GM18507 (cell line): ENCODE measurements around the gene GID8.

ENCODE experiments used
- DNase-seq: peaks from one replicate; pipeline ENCODE4 v3.0.0; 2011; ENCODE audit warnings: low read depth; ENCODE audit not compliant: insufficient read length; ENCODE audit errors: extremely low spot score
- FAIRE-seq: peaks from 2 replicates; lab custom pipeline; 2011; peaks lifted over from hg19 to GRCh38; lab: Jason Lieb, UNC

The GID8 gene

DNA sequence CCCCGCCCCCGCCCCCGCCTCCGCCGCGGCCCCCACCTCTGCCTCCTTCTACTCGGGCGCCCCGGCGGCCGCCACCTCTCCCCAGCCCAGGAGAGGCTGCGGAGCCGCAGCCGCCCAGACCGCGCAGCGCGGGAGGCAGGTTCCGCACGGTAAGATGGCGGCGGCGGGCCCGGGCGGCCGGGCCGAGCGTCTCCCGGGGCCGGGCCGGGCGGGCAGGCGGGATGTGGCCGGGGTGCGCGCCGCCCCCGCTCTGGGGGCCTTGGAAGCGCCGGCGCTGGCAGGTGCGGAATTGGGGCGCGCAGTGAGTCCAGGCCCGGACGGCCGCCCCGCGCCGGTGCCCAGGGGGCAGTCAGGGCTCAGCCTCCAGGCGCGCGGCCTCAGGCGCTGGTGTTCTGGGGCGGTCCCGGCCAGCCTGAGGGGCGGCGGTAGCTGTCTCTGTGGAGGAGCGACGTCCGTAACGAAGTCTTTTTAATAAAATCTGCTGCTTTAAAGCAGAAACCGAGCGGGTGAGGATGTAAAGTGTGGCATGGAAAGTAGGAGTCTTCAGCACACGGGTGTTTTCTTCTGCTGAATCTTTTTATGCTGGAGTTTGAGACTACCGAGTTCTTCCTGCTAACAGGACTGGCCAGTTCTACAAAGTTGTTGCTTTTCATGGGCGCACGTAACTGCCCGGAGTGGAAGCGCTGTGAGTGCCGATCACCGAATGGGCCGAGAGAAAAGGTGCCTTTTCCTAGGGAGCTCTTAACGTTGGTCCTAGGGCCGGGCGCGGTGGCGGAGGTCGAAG, at the start of gene GID8:
TSS of gene GID8 (plus strand) at position 43 of the 784 bp plus-strand sequence. CDS start 3,356 bp downstream, outside the sequence.
- no peak for DNase-seq
- no peak for FAIRE-seq

DNA sequence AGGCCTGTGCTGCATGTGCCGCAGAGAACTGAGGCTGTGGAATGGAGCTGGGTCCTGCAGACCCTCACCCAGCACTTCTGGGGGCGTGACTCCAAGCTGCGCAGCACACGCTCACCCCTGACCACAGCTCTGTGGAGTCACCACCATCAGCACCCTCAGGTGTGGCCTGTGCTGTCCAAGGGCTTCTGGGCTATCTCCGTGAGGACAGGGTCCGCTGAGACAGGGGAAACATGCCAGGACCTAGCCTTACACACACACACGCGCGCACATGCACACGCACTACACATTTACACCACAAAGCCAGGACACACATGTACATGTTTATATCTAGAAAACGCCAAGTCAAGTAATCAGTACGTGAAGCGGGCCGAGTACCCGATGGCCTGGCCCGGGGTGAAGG, 49.5 kb upstream of the GID8 start:
- FAIRE-seq (no peak), DNase-seq (no peak)

DNA sequence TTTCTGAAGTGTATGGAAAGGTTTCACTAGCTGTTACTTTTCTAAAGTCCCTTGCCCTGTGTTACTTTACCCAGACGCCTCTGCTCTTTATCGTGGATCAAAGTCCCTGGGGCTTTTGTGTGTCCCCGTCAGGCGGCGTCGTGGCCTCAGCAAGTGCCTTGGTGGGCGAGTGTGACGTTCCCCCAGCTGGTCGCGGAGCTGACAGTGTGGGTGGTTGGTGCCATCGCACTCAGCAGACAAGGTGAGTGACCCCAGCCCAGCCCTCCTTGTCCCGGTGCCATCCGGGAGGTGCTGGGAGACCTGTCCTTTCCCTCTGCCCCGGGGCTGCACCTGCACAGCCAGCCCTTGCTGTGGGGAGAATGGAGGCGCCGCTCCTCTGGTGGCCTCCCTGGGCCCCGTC, 49.0 kb upstream of the GID8 start:
- FAIRE-seq (no peak), DNase-seq (no peak)

- FAIRE-seq, result no peak
Measured at GRCh38 chr20:62889411-62889810, 48.5 kb upstream of the GID8 start.

GRCh38 chr20:62889871-62890270, 48.1 kb upstream of the GID8 start:
- DNase-seq (no peak), FAIRE-seq (no peak)

More at GRCh38 chr20:62889411-62889810, 48.5 kb upstream of the GID8 start:
- no peak for DNase-seq

DNA sequence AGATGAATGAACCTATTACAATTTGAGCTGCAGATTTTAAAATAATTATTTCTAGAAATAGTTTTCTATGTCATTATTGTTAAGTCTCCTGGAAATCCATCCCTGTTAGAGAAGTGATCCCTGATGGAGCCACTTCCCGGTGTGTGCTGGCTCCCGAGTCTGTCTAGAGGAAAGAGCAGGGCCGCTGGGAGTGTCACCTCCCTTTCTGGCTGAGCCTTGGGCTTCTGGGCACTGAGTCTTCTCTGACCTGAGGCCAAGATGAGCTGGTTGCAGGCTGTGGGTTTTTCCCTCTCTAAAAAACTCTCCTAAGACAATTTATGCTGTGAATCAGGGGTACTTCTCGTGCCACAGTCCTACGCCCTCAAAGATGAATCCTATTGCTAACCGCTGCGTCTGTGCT, 47.5 kb upstream of the GID8 start:
- DNase-seq (no peak), FAIRE-seq (no peak)

DNA sequence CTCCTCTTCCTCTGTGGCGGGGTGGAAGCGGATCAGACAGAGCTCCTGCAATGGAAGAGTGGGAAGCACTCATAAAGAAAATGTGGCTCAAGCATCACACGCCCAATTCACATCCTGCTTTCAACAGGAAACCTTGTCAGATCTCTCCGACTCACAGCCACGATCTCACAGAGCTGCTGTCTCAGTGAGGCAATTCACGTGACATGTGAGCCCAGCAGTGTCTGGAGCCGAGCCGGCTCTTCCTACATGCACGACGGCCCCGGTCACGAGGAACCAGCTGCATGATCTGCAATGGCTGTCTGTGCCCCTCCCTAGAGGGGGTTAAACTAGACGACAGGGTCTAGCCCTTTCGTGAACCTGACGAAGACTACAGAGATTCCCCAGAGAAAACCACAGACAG, 46.8 kb upstream of the GID8 start:
- FAIRE-seq (no peak), DNase-seq (no peak)

GRCh38 chr20:62892348-62893304, 45.3 kb upstream of the GID8 start:
- FAIRE-seq, result no peak
- DNase-seq, result no peak

DNA sequence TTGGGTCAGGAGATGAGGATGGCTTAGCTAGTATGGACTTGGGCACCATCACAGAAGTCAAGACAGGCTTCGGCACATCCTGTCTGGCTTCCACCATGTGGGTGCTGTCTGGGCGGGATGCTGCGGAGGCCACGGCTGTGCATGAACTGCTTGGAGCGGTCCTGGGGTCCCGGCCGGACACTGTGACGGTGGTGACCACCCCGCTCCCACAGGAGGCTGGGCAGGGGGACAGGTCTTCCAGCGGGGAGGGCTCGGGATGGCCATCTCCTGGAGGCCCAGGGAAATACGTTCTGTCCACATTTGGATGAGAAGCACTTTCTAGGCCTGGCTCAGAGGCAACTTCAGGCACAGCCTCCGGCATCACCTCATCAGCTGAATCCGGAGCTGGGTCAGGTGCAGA, 44.2 kb upstream of the GID8 start:
- FAIRE-seq, result no peak

DNA sequence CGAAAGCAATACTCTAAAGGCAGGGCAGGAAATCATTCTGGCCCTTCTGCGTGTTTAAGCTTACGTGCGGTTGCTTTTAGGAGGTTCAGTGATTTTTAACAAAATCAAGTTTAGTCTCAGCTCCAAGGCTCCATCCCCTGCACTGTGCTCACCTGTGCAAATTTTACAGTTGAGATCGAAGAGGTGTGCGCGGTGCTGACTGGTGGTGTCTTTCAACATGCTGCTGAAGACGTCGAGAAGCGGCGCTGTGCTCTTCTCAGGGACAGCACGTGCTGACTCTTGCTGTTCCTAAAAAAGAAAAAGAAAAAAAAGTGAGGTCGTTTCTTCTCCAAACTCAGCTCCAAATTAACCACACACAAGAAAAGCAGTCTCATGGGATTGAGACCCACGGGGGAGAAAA, 43.7 kb upstream of the GID8 start:
- DNase-seq (no peak), FAIRE-seq (no peak)

More for the DNA sequence above, 44.2 kb upstream of the GID8 start:
- DNase-seq, result no peak

DNA sequence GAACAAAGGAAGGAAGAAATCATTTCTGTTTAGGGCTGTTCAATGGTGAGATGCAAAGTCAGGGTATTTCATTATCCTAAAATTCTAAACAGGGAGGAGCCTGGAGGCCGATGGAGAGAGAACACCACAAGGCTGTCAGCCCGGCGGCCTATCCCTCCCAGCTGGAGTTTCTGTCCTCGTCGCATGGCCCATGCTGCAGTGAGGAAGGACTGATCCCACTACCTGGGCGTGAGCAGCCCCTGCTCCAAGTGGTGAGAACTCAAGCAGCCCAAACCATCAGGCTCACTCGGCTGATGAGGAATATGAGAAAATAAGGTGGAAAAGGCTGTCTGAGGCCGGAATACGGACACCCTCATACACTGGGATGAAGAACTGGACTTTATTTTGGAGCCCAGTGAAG, 42.4 kb upstream of the GID8 start:
- no peak for DNase-seq
- no peak for FAIRE-seq

GRCh38 chr20:62896526-62896925, 41.4 kb upstream of the GID8 start:
- FAIRE-seq (no peak), DNase-seq (no peak)

- FAIRE-seq, result no peak
- DNase-seq, result no peak
Measured at GRCh38 chr20:62897666-62898065, 40.3 kb upstream of the GID8 start.

- no peak for FAIRE-seq
Measured at GRCh38 chr20:62898093-62898964, 39.6 kb upstream of the GID8 start.

DNA sequence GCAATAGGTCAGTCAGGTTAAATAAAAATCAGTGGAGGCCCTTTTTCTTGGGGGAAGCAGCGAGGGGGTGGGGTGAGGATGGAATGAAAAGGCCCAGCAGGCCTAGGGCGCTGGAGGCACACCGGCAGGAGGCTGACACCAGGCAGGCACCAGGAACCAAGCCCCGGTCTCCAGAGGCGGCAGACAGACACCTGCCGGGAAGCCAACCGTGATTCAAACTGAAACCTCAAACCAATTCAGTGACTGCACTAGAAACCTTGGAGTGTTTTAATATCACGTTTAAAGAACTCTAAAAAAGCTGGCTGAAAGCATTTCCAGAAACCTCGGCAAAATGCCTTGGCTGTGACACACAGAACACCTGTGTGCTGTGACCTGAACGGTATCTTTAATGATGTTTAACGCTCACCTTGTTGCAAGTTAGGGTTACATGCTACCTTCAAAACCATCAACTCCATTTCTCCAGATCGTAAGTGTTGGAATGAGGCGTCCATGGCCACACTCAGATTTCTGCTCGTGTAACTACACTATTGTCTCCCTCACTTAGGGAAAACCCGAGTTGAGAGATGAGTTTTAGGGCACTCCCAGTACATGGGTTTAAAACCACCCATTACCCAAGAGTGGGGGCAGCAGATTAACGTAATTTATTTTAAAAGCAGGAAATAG, 38.8 kb upstream of the GID8 start:
- DNase-seq, result peak; percentile 48

More at GRCh38 chr20:62898093-62898964, 39.6 kb upstream of the GID8 start:
- DNase-seq, result no peak

DNA sequence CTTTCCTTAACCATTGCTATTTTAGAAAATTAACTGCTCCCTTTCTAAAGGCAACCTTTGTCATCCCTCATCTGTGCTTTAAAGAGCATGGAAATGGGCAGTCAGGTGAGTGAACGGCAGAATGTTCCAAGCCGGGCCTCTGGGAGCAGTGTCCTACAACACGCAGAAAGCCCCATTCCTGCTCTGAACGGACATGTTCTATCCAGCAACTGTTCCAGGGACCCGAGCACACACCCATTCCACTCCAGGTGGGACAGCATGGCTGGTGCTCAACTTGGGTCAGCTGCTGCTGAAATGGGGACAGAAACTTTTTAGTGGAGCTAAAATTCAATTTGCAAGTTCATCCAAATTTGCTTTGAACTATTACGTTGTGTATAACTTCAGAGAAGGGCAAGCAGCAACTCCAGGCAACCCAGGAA, 38.3 kb upstream of the GID8 start:
- no peak for FAIRE-seq

More for the DNA sequence above, 38.8 kb upstream of the GID8 start:
- FAIRE-seq, result peak; percentile 60

DNA sequence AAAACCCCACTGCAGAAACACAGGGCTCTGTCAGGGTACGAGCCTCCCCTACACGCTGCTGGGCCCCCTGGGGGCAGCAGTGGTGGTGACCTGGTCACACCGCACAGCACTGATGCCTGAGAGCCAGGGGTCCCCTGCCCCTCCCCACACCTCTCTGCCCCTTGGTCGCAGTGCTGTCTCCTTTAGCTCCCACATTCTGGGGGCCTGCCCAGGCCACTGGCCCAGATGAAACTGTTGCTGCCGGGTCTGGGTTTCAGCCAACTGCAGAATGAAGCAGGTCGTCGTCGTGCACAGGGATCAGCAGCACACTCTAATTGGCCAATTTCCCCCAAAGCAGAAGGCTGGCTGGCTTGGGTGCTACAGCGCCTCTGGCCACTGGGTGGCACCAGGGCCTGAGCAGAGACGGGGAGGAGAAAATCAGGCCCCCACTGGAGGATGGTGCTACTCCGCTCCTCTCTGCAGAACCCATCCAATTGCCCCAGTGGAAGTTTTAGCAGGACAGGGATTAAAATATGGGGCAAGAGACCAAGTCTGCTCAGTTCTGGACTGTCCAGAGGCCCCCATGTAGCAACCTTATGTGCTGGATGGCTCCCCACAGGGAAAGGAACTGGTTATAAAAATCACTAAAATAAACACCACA, 37.8 kb upstream of the GID8 start:
- FAIRE-seq, result peak; percentile 64

More for the DNA sequence above, 38.3 kb upstream of the GID8 start:
- no peak for DNase-seq

More for the DNA sequence above, 37.8 kb upstream of the GID8 start:
- peak; percentile 74 for DNase-seq
